Measurements from ENCODE around the gene ABI2. TPM values are rescaled to one million over a fixed set of nuclear protein-coding genes. Genes with fewer than 3 reads are reported as not detected.

The ABI2 gene
- total and polyA plus RNA-seq, 2 experiments from 2014 or later, result 22.6 to 27.5 TPM

GRCh38 chr2:203431391-203432185 lies 103.4 kb downstream of the ABI2 start:
- no peak overlapping the region for H3K4me3 ChIP-seq
- DNase-seq (ENCODE audit: low spot score), result no peak
- no peaks in the 10 kb centered on the region for H3K4me1 ChIP-seq (ENCODE audit: insufficient read depth)
- TF ChIP-seq EZH2 (IDR thresholded peaks at IDR 0.05; ENCODE audit: borderline replicate concordance) (no peak), CTCF (IDR thresholded peaks at IDR 0.05; ENCODE audit: poor library complexity) (no peak), EZH2phosphoT487 (IDR thresholded peaks at IDR 0.05; ENCODE audit: low read depth, severe bottlenecking, unreplicated experiment) (no peak)
- peaks cover 7% of the 10 kb centered on the region for H3K79me2 ChIP-seq
- H3K9me2 ChIP-seq (replicated peaks; ENCODE audit: insufficient read depth), result no peaks in the 10 kb centered on the region
- H4K20me1 ChIP-seq (ENCODE audit: insufficient read depth, poor library complexity, severe bottlenecking), result no peaks in the 10 kb centered on the region
- H3K27me3 ChIP-seq, result no peaks in the 10 kb centered on the region
- no peaks in the 10 kb centered on the region for H3K36me3 ChIP-seq (replicated peaks; ENCODE audit: insufficient read depth, low read depth)
- no peak overlapping the region for H3K27ac ChIP-seq
- no peak overlapping the region for H2AFZ ChIP-seq
- no peak overlapping the region for H3K4me2 ChIP-seq
- no peaks in the 10 kb centered on the region for H3K9me3 ChIP-seq (ENCODE audit: low read depth)
- WGBS (ENCODE audit: low lambda C conversion rate, missing lambda C conversion rate), result 88% methylated on average over 5 of the region's 5 CpGs

- Histone ChIP-seq H3K27ac (no peak overlapping the region), H3K9me3 (ENCODE audit: low read depth) (no peaks in the 10 kb centered on the region), H3K36me3 (replicated peaks; ENCODE audit: insufficient read depth, low read depth) (no peaks in the 10 kb centered on the region), H3K4me1 (ENCODE audit: insufficient read depth) (no peaks in the 10 kb centered on the region), H3K27me3 (no peaks in the 10 kb centered on the region), H3K4me3 (no peak overlapping the region), H2AFZ (no peak overlapping the region), H3K9me2 (replicated peaks; ENCODE audit: insufficient read depth) (no peaks in the 10 kb centered on the region), H4K20me1 (ENCODE audit: insufficient read depth, poor library complexity, severe bottlenecking) (no peaks in the 10 kb centered on the region), H3K4me2 (no peak overlapping the region), H3K79me2 (peaks cover 7% of the 10 kb centered on the region)
- DNase-seq (ENCODE audit: low spot score), result no peak
- 95% methylated on average over 6 of the region's 6 CpGs for WGBS (ENCODE audit: low lambda C conversion rate, missing lambda C conversion rate)
- TF ChIP-seq EZH2phosphoT487 (IDR thresholded peaks at IDR 0.05; ENCODE audit: low read depth, severe bottlenecking, unreplicated experiment), result no peak
- TF ChIP-seq EZH2 (IDR thresholded peaks at IDR 0.05; ENCODE audit: borderline replicate concordance), result no peak
- no peak for TF ChIP-seq CTCF (IDR thresholded peaks at IDR 0.05; ENCODE audit: poor library complexity)
Observed at GRCh38 chr2:203432811-203433210, 104.6 kb downstream of the ABI2 start.

- H3K36me3 ChIP-seq (replicated peaks; ENCODE audit: insufficient read depth, low read depth), result peaks cover 3% of the 10 kb centered on the region
- H3K9me3 ChIP-seq (ENCODE audit: low read depth), result no peaks in the 10 kb centered on the region
- WGBS (ENCODE audit: low lambda C conversion rate, missing lambda C conversion rate), result 98% methylated on average over 2 of the region's 2 CpGs
- TF ChIP-seq EZH2phosphoT487 (IDR thresholded peaks at IDR 0.05; ENCODE audit: low read depth, severe bottlenecking, unreplicated experiment) (no peak), EZH2 (IDR thresholded peaks at IDR 0.05; ENCODE audit: borderline replicate concordance) (no peak), CTCF (IDR thresholded peaks at IDR 0.05; ENCODE audit: poor library complexity) (no peak)
- H4K20me1 ChIP-seq (ENCODE audit: insufficient read depth, poor library complexity, severe bottlenecking), result no peaks in the 10 kb centered on the region
- no peak overlapping the region for H3K4me3 ChIP-seq
- no peaks in the 10 kb centered on the region for H3K27me3 ChIP-seq
- H3K9me2 ChIP-seq (replicated peaks; ENCODE audit: insufficient read depth), result no peaks in the 10 kb centered on the region
- H3K4me1 ChIP-seq (ENCODE audit: insufficient read depth), result no peaks in the 10 kb centered on the region
- peaks cover 7% of the 10 kb centered on the region for H3K79me2 ChIP-seq
- H2AFZ ChIP-seq, result no peak overlapping the region
- no peak for DNase-seq (ENCODE audit: low spot score)
- no peak overlapping the region for H3K27ac ChIP-seq
- no peak overlapping the region for H3K4me2 ChIP-seq
Observed at GRCh38 chr2:203436496-203436895, 108.3 kb downstream of the ABI2 start.

Measured in hepatocyte (in vitro differentiated cells).